GM23338 (cell line): Measurements from ENCODE around the gene AKT2. TPM values are rescaled to one million over a fixed set of nuclear protein-coding genes. Genes with fewer than 3 reads are reported as not detected.

ENCODE experiments used
- ATAC-seq: fragments of 200-7000 bp; cut with Tn5 transposase; 3 replicates; pipeline ENCODE4 v1.9.1; 2020
- DNase-seq: peaks from one replicate; pipeline ENCODE4 v3.0.0-alpha.2; 2015; ENCODE audit warnings: low spot score
- H2AFZ ChIP-seq: fragments of 200-600 bp; sonication (generic); 2 replicates; pipeline ENCODE4 v1.8.0; 2016; ENCODE audit warnings: antibody characterized with exemption, mild to moderate bottlenecking, moderate library complexity
- H3F3A ChIP-seq: fragments of 200-600 bp; sonication (generic); replicated peaks from 2 replicates; pipeline ENCODE4 v1.8.0; 2017; ENCODE audit warnings: antibody characterized with exemption, mixed run types, low read depth
- H3K27ac ChIP-seq: fragments of 200-600 bp; sonication (generic); 2 replicates; pipeline ENCODE4 v1.6.1; 2016; ENCODE audit warnings: low read depth
- H3K27me3 ChIP-seq: fragments of 200-600 bp; sonication (generic); 2 replicates; pipeline ENCODE4 v1.8.0; 2016; ENCODE audit warnings: mild to moderate bottlenecking, mixed run types, moderate library complexity; ENCODE audit not compliant: insufficient read depth
- H3K36me3 ChIP-seq: fragments of 200-600 bp; sonication (generic); 2 replicates; pipeline ENCODE4 v1.8.0; 2016; ENCODE audit warnings: mild to moderate bottlenecking; ENCODE audit not compliant: insufficient read depth
- H3K4me1 ChIP-seq: fragments of 200-600 bp; sonication (generic); 2 replicates; pipeline ENCODE4 v1.8.0; 2016; ENCODE audit warnings: mild to moderate bottlenecking, moderate library complexity; ENCODE audit not compliant: insufficient read depth
- H3K4me2 ChIP-seq: fragments of 200-600 bp; sonication (generic); 2 replicates; pipeline ENCODE4 v1.7.1; 2017; ENCODE audit warnings: mixed run types
- H3K4me3 ChIP-seq: fragments of 200-600 bp; sonication (generic); 2 replicates; pipeline ENCODE4 v1.6.1; 2016; ENCODE audit warnings: mixed run types
- H3K79me2 ChIP-seq: fragments of 200-600 bp; sonication (generic); replicated peaks from 2 replicates; pipeline ENCODE4 v1.8.0; 2017; ENCODE audit warnings: mild to moderate bottlenecking; ENCODE audit not compliant: insufficient read depth
- H3K9me2 ChIP-seq: fragments of 200-600 bp; sonication (generic); 2 replicates; pipeline ENCODE4 v1.8.0; 2017; ENCODE audit not compliant: insufficient read depth
- H4K20me1 ChIP-seq: fragments of 200-600 bp; sonication (generic); replicated peaks from 2 replicates; pipeline ENCODE4 v1.8.0; 2017; ENCODE audit warnings: mild to moderate bottlenecking; ENCODE audit not compliant: insufficient read depth
- H3K27ac Mint-ChIP-seq: 2 replicates; pipeline ENCODE4 v1.8.0; 2020; ENCODE audit warnings: inconsistent platforms, mild to moderate bottlenecking, moderate library complexity, mixed read lengths
- H3K27me3 Mint-ChIP-seq: 3 replicates; pipeline ENCODE4 v1.8.0; 2022; ENCODE audit warnings: low read depth, mild to moderate bottlenecking, moderate library complexity, mixed read lengths, inconsistent platforms; ENCODE audit not compliant: insufficient read depth, poor library complexity
- H3K36me3 Mint-ChIP-seq: 3 replicates; pipeline ENCODE4 v1.8.0; 2021; ENCODE audit warnings: low read depth, mild to moderate bottlenecking, inconsistent platforms, moderate library complexity, mixed read lengths
- H3K4me1 Mint-ChIP-seq: 3 replicates; pipeline ENCODE4 v1.8.0; 2020; ENCODE audit warnings: mild to moderate bottlenecking, inconsistent platforms, mixed read lengths
- H3K4me3 Mint-ChIP-seq: 3 replicates; pipeline ENCODE4 v1.8.0; 2021; ENCODE audit warnings: moderate library complexity, mild to moderate bottlenecking, inconsistent platforms, mixed read lengths
- H3K9me3 Mint-ChIP-seq: 3 replicates; pipeline ENCODE4 v1.8.0; 2020; ENCODE audit warnings: moderate library complexity, mild to moderate bottlenecking, inconsistent platforms, mixed read lengths
- CREB1 ChIP-seq: fragments of 250-450 bp; sonication (Bioruptor Pico); IDR thresholded peaks from 2 replicates; pipeline ENCODE4 v1.5.0; 2020; ENCODE audit warnings: low read depth, mild to moderate bottlenecking, moderate library complexity
- CTCF ChIP-seq, 2 experiments: fragments of 200-600 bp in 1 of 2; sonication (generic) in 1 of 2; conservative IDR thresholded peaks; 2 replicates each; pipeline versions ENCODE4 v1.5.1 to v1.6.1; 2016 to 2017; ENCODE audit warnings: antibody characterized with exemption in 2 of 2, low read depth in 2 of 2, mild to moderate bottlenecking in 2 of 2, moderate library complexity in 1 of 2
- EZH2 ChIP-seq: fragments of 200-600 bp; sonication (generic); IDR thresholded peaks from one replicate; pipeline ENCODE4 v1.8.0; 2017; ENCODE audit warnings: antibody characterized with exemption, mild to moderate bottlenecking, low read depth; ENCODE audit not compliant: unreplicated experiment
- EZH2phosphoT487 ChIP-seq: fragments of 200-600 bp; sonication (generic); IDR thresholded peaks from one replicate; pipeline ENCODE4 v1.8.1; 2018; ENCODE audit warnings: antibody characterized with exemption; ENCODE audit not compliant: unreplicated experiment
- JUNB ChIP-seq: IDR thresholded peaks from one replicate; pipeline ENCODE4 v1.6.1; 2016; ENCODE audit warnings: antibody characterized with exemption; ENCODE audit not compliant: unreplicated experiment
- NANOG ChIP-seq: IDR thresholded peaks from 2 replicates; pipeline ENCODE4 v1.6.1; 2016; ENCODE audit warnings: antibody characterized with exemption, borderline replicate concordance
- POLR2AphosphoS5 ChIP-seq: IDR thresholded peaks from 2 replicates; pipeline ENCODE4 v1.6.1; 2016; ENCODE audit warnings: antibody characterized with exemption, low read depth
- REST ChIP-seq: IDR thresholded peaks from one replicate; pipeline ENCODE4 v1.6.1; 2018; ENCODE audit warnings: antibody characterized with exemption; ENCODE audit not compliant: unreplicated experiment
- STAT1 ChIP-seq: IDR thresholded peaks from one replicate; pipeline ENCODE4 v1.6.1; 2016; ENCODE audit warnings: antibody characterized with exemption; ENCODE audit not compliant: unreplicated experiment
- ZNF114 ChIP-seq: fragments of 250-450 bp; sonication (Bioruptor Pico); IDR thresholded peaks from 2 replicates; pipeline ENCODE4 v1.5.0; 2020; ENCODE audit warnings: mild to moderate bottlenecking, moderate library complexity
- ZNF331 ChIP-seq: fragments of 250-450 bp; sonication (Bioruptor Pico); IDR thresholded peaks from 2 replicates; pipeline ENCODE4 v1.5.0; 2020; ENCODE audit warnings: low read depth, mild to moderate bottlenecking, moderate library complexity
- polyA plus RNA-seq: library from polyadenylated mRNA; unstranded; fragments of >200 nt; fragmentation: Nextera tagmentation; extraction: Ambion mirVana; gene quantifications from 2 replicates; pipeline ENCODE4 v1.2.1, GENCODE V29; 2016
- total RNA-seq: library from RNA; depleted of rRNA; stranded (reverse); fragments of >200 nt; shearing (Covaris generic); gene quantifications from 2 replicates; pipeline ENCODE4 v1.2.3, GENCODE V29; 2014
- TF ChIP-seq, protein P1 (sequence below): fragments of 250-450 bp; sonication (Bioruptor Pico); IDR thresholded peaks from 2 replicates; pipeline ENCODE4 v1.5.0; 2020; ENCODE audit warnings: mild to moderate bottlenecking, moderate library complexity
- TF ChIP-seq, protein P2 (sequence below): IDR thresholded peaks from 2 replicates; pipeline ENCODE4 v1.6.1; 2016; ENCODE audit warnings: antibody characterized with exemption

The AKT2 gene
- total and polyA plus RNA-seq, 2 experiments from 2014 or later, result 17.6 to 123 TPM

- Histone ChIP-seq H3K4me3 (no peak overlapping the region), H3K27ac (no peak overlapping the region), H3K27me3 (no peaks in the 10 kb centered on the region), H4K20me1 (peaks cover 7% of the 10 kb centered on the region), H3K4me2 (no peak overlapping the region), H3K36me3 (no peaks in the 10 kb centered on the region; the same call in 1 of the 2 replicates), H2AFZ (no peak overlapping the region), H3K9me2 (no peaks in the 10 kb centered on the region), H3F3A (no peaks in the 10 kb centered on the region), H3K4me1 (peaks cover 7% of the 10 kb centered on the region; the same call in 1 of the 2 replicates), H3K79me2 (peaks cover 30% of the 10 kb centered on the region)
- Mint-ChIP-seq H3K27ac (no peak overlapping the region), H3K9me3 (peaks cover 2% of the 10 kb centered on the region; the same call in 1 of the 3 replicates), H3K4me3 (no peak overlapping the region), H3K4me1 (peaks cover 15% of the 10 kb centered on the region), H3K36me3 (peaks cover 31% of the 10 kb centered on the region), H3K27me3 (peaks cover 3% of the 10 kb centered on the region)
- DNase-seq (no peak), ATAC-seq (no peak)
- TF ChIP-seq CREB1 (CRISPR knock-in tag), result no peak
- no peak for TF ChIP-seq EZH2
- TF ChIP-seq NANOG, result no peak
- no peak for TF ChIP-seq JUNB
- TF ChIP-seq CTCF (conservative IDR thresholded peaks at IDR 0.05; ENCODE audit: low read depth in 2 of 2), result no peak
- TF ChIP-seq, protein P1, sequence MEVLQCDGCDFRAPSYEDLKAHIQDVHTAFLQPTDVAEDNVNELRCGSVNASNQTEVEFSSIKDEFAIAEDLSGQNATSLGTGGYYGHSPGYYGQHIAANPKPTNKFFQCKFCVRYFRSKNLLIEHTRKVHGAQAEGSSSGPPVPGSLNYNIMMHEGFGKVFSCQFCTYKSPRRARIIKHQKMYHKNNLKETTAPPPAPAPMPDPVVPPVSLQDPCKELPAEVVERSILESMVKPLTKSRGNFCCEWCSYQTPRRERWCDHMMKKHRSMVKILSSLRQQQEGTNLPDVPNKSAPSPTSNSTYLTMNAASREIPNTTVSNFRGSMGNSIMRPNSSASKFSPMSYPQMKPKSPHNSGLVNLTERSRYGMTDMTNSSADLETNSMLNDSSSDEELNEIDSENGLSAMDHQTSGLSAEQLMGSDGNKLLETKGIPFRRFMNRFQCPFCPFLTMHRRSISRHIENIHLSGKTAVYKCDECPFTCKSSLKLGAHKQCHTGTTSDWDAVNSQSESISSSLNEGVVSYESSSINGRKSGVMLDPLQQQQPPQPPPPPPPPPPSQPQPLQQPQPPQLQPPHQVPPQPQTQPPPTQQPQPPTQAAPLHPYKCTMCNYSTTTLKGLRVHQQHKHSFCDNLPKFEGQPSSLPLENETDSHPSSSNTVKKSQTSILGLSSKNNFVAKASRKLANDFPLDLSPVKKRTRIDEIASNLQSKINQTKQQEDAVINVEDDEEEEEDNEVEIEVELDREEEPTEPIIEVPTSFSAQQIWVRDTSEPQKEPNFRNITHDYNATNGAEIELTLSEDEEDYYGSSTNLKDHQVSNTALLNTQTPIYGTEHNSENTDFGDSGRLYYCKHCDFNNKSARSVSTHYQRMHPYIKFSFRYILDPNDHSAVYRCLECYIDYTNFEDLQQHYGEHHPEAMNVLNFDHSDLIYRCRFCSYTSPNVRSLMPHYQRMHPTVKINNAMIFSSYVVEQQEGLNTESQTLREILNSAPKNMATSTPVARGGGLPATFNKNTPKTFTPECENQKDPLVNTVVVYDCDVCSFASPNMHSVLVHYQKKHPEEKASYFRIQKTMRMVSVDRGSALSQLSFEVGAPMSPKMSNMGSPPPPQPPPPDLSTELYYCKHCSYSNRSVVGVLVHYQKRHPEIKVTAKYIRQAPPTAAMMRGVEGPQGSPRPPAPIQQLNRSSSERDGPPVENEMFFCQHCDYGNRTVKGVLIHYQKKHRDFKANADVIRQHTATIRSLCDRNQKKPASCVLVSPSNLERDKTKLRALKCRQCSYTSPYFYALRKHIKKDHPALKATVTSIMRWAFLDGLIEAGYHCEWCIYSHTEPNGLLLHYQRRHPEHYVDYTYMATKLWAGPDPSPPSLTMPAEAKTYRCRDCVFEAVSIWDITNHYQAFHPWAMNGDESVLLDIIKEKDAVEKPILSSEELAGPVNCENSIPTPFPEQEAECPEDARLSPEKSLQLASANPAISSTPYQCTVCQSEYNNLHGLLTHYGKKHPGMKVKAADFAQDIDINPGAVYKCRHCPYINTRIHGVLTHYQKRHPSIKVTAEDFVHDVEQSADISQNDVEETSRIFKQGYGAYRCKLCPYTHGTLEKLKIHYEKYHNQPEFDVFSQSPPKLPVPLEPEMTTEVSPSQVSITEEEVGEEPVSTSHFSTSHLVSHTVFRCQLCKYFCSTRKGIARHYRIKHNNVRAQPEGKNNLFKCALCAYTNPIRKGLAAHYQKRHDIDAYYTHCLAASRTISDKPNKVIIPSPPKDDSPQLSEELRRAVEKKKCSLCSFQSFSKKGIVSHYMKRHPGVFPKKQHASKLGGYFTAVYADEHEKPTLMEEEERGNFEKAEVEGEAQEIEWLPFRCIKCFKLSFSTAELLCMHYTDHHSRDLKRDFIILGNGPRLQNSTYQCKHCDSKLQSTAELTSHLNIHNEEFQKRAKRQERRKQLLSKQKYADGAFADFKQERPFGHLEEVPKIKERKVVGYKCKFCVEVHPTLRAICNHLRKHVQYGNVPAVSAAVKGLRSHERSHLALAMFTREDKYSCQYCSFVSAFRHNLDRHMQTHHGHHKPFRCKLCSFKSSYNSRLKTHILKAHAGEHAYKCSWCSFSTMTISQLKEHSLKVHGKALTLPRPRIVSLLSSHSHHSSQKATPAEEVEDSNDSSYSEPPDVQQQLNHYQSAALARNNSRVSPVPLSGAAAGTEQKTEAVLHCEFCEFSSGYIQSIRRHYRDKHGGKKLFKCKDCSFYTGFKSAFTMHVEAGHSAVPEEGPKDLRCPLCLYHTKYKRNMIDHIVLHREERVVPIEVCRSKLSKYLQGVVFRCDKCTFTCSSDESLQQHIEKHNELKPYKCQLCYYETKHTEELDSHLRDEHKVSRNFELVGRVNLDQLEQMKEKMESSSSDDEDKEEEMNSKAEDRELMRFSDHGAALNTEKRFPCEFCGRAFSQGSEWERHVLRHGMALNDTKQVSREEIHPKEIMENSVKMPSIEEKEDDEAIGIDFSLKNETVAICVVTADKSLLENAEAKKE (CRISPR knock-in tag), result no peak
- no peak for TF ChIP-seq STAT1
- no peak for TF ChIP-seq POLR2AphosphoS5
- TF ChIP-seq EZH2phosphoT487, result no peak
- TF ChIP-seq, protein P2, sequence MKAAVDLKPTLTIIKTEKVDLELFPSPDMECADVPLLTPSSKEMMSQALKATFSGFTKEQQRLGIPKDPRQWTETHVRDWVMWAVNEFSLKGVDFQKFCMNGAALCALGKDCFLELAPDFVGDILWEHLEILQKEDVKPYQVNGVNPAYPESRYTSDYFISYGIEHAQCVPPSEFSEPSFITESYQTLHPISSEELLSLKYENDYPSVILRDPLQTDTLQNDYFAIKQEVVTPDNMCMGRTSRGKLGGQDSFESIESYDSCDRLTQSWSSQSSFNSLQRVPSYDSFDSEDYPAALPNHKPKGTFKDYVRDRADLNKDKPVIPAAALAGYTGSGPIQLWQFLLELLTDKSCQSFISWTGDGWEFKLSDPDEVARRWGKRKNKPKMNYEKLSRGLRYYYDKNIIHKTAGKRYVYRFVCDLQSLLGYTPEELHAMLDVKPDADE, result no peak
- TF ChIP-seq REST, result no peak
- no peak for TF ChIP-seq ZNF114 (CRISPR knock-in tag)
- no peak for TF ChIP-seq ZNF331 (CRISPR knock-in tag)
These were observed 28.6 kb downstream of the AKT2 start for GRCh38 chr19:40256512-40256911.
